DMS 273 treated with DMSO at 0.1 percent for 48 hours (cell line): Measurements from ENCODE around the gene FCGR3B.
"Not testable (repeated sequence)": the region's sequence is repeated elsewhere in the genome, so short reads cannot be mapped to it uniquely, and the experiment has no call there.

Source experiments
- DNase-seq: peaks from one replicate; lab custom pipeline; 2025; lab: John Stamatoyannopoulos, UW

Gene FCGR3B

GRCh38 chr1:161638251-161638993 lies 7.4 kb upstream of the FCGR3B start:
- DNase-seq: not testable (repeated sequence)

- not testable (repeated sequence) for DNase-seq
Measured at GRCh38 chr1:161636976-161637375, 6.0 kb upstream of the FCGR3B start.

- DNase-seq: not testable (repeated sequence)
Measured at GRCh38 chr1:161636189-161636782, 5.3 kb upstream of the FCGR3B start.

DNA sequence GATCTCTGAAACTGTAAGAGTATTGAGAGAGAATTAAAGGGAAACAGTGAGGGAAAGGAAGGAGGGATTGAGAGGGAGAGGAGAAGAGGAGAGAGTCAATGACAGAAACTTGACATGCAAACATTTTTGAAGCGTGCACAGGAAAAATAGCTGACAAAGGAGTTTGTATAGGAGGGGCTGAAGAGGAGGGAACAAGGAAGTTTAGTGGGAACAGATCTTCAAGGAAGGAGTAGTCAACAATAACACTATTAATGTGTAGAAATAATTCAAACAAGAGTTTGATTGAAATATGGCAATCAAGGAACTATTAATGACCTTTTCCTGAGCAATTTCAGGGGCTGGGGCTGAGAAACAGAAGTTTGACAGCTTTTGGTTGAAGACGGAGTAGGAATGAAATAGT lies 4.0 kb upstream of the FCGR3B start:
- not testable (repeated sequence) for DNase-seq

- DNase-seq: not testable (repeated sequence)
Measured at GRCh38 chr1:161630128-161630742, 741 bp downstream of the FCGR3B start.

- not testable (repeated sequence) for DNase-seq
Measured at GRCh38 chr1:161626445-161627146, 4.4 kb downstream of the FCGR3B start.

- not testable (repeated sequence) for DNase-seq
Measured at GRCh38 chr1:161624605-161625004, 6.4 kb downstream of the FCGR3B start.

DNA sequence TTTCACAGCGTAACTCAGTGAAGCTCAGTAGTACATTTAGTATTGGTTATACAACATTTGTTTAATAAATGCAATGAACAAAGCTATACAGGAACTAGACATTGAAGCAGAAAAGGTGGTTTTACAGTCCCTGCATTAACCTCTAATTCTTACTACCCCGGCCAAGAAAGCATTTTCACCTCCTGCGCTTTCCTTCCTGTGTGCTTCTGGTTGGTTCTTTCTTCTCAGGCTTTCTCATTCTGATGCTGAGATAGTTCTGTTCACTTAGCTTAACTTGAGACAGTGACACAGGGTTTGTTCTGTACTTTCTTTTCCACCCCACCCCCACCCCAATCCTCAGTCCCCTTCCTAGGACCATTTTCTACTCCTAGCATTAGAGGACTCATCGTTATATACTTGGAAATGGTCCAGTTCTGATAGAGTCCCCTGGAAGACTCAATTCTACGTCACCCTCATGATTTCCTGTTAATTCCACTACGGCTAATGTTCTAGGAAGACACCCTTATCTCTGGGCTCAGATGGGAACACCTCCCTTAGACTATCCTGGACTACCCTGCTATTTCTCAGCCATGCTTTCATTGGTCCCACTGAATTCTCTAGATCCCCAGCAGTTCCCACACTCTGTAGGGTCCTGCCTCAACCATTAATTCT lies 7.5 kb downstream of the FCGR3B start:
- DNase-seq: not testable (repeated sequence)

DNA sequence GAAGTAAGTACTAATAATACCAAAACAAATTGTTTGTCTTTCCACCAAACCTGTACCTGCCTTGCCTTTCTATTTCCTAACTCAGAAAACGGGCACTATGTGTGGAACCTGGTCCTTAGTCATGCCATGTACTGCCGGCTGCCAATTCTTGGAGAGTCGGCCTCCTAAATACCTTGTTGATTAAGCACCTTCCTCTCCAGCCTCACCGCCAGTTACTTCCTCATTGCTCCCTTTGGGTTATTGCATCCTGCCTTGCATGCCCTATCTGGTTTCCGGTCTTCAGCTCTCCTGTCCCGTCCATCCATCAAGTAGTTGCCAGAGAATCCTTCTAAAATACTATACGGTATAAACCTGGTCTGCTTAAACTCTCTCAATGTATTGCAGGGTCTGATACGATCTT lies 8.9 kb downstream of the FCGR3B start:
- DNase-seq: not testable (repeated sequence)

GRCh38 chr1:161621181-161622000 lies 9.6 kb downstream of the FCGR3B start:
- peak; percentile 77 for DNase-seq

DNA sequence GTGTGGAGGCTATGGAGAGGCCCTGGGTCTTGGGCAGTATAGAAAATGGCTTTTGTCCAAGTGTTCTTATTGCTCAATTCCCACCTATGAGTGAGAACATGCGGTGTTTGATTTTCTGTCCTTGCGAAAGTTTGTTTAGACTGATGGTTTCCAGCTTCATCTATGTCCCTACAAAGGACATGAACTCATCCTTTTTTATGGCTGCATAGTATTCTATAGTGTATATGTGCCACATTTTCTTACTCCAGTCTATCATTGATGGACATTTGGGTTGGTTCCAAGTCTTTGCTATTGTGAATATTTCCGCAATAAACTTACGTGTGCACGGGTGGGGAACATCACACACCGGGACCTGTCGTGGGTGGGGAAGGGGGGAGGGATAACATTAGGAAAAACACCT lies 10.6 kb downstream of the FCGR3B start:
- DNase-seq: not testable (repeated sequence)

GRCh38 chr1:161618517-161618916 lies 12.5 kb downstream of the FCGR3B start:
- DNase-seq: not testable (repeated sequence)

- DNase-seq: not testable (repeated sequence)
Measured at GRCh38 chr1:161616417-161616816, 14.6 kb downstream of the FCGR3B start.

DNA sequence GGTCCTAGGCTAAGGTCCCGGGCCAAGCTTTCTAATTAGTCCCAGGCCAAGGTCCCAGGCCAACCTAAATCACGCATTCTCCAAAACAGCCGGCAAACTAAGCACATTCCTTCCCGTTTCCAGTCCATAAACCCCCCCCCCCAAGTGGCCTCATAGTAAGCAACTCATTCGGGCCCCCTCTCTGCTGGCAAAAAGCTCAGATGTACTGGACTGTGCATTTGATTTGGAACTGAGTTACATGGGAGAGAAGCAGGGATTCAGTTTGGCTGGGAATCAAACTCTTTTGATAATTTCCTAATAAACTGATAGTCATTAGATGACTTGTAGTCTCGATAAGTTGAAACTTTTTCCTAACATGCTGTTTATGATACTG lies 17.8 kb downstream of the FCGR3B start:
- DNase-seq: not testable (repeated sequence)

DNA sequence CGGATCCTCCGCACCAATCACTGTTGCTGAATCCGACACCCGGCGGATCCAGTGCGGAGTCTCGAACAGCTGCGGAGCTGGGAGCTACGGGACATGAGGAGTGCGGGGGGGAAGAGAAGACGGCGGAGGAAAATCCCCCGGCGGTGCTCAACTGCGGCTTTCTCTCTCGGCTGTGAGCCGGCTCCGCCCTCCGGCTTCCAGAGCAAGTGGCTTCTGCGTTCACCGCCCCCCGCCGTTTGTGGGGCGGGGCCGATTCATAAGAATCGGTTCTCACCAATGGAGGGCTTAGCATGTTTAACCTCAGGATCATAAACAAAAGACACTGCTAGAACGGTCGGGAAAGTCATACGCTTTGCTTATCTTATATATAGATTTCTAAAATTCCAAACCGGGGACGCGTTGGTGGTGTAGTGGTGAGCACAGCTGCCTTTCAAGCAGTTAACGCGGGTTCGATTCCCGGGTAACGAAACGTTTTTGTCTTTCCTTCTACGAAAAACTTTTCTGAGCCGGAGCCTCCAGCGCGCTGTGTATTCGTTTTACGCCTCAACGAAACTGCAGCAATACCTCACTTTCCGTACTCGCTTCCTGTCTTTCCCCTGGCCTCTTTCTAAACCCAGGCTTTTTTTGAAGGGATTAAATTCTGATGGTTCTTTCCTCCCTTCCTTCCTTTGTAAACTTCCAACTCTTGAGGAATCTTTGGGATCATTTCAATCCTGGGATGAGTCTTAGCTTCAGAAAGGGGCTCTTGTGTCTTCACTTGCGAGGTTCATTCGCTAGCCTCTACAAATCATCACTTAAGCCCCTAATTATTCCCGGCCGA lies 18.4 kb downstream of the FCGR3B start:
- DNase-seq: peak; percentile 98

GRCh38 chr1:161611866-161612321 lies 19.1 kb downstream of the FCGR3B start:
- peak; percentile 73 for DNase-seq

- not testable (repeated sequence) for DNase-seq
Measured at GRCh38 chr1:161610198-161610597, 20.8 kb downstream of the FCGR3B start.

DNA sequence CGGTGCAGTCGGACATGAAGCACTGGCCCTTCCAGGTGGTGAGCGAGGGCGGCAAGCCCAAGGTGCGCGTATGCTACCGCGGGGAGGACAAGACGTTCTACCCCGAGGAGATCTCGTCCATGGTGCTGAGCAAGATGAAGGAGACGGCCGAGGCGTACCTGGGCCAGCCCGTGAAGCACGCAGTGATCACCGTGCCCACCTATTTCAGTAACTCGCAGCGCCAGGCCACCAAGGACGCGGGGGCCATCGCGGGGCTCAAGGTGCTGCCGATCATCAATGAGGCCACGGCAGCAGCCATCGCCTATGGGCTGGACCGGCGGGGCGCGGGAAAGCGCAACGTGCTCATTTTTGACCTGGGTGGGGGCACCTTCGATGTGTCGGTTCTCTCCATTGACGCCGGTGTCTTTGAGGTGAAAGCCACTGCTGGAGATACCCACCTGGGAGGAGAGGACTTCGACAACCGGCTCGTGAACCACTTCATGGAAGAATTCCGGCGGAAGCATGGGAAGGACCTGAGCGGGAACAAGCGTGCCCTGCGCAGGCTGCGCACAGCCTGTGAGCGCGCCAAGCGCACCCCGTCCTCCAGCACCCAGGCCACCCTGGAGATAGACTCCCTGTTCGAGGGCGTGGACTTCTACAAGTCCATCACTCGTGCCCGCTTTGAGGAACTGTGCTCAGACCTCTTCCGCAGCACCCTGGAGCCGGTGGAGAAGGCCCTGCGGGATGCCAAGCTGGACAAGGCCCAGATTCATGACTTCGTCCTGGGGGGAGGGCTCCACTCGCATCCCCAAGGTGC lies 24.2 kb downstream of the FCGR3B start:
- not testable (repeated sequence) for DNase-seq
